ENCODE measurements around the gene TES. TPM values are rescaled to one million over a fixed set of nuclear protein-coding genes. Genes with fewer than 3 reads are reported as not detected.
"Not testable (repeated sequence)": the region's sequence is repeated elsewhere in the genome, so short reads cannot be mapped to it uniquely, and the experiment has no call there.

The TES gene
- total RNA-seq, 2 experiments from 2014 or later = 84.8 to 97.5 TPM

DNA sequence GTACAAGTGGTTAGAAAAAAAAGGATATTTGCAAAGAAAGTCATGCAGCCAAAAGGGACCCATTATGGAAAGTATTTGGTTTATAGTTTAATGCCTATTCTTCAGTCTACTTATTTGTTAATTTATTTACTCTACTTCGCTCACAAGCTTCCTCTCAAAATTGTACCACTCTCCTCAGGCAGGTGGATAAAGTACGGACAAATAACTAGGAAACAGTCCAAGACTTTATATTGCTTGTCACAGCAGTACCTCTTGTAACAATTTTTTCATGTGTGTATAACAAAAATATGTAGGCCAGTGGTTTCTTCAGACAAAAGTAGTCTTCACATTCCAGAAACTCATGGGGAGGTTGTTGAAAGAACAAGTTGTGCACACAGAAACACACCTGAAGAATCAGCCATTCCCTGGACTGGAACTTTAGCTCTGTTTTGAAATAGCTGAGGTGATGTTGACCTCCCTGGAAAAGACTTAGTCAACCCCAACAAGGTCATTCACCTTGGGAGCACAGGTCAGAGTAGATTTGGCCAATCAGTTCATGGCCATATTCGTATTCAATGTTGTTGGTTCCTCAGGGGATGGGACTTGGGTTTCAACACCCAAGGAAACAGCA lies 73.4 kb downstream of the TES start:
- ATAC-seq = no peak
- intact Hi-C loops (cut with DNase I, micrococcal nuclease) = no loop called here
- Mint-ChIP-seq H3K4me1 (no peaks in the 10 kb centered on the region), H3K36me3 (ENCODE audit: low read depth) (no peaks in the 10 kb centered on the region), H3K27ac (no peak overlapping the region), H3K27me3 (peaks cover 15% of the 10 kb centered on the region), H3K4me3 (no peak overlapping the region), H3K9me3 (ENCODE audit: low read depth) (no peaks in the 10 kb centered on the region)
- POLR2A ChIA-PET = no interaction called here
- no peak for DNase-seq
- CTCF ChIA-PET = interaction anchor here (0.5 kb wide), 1 partner anchor 292 kb away, joined by 3 read pairs; no protein-coding TSS in a partner anchor

DNA sequence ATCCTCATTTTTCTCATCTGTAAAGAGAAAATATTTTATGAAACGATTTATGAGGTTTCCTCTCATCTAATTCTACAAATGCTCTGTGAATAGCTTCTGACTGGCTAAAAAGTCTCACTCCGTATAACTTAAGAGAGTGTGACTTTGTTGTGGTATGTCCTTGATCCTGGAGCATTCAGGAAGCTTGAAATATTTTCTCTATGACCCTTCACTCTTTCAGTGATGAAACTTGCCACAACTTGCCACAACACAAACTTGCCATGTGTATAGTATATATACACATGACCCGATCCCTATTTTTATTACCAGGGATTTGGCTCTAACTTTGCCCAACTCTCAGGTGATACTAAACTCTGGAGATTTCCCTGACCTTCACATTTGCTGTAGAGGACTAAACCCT lies 74.1 kb downstream of the TES start:
- H3K36me3 Mint-ChIP-seq (ENCODE audit: low read depth) = no peaks in the 10 kb centered on the region
- intact Hi-C loops (cut with DNase I, micrococcal nuclease) = no loop called here
- ChIA-PET CTCF (interaction anchor here (0.5 to 1.5 kb wide), 7 partner anchors 9 to 305 kb away, joined by 3 to 5 read pairs (median 3); no protein-coding TSS in a partner anchor), POLR2A (no interaction called here)
- DNase-seq (no peak), ATAC-seq (no peak)
- H3K27ac Mint-ChIP-seq = no peak overlapping the region
- H3K4me1 Mint-ChIP-seq = no peaks in the 10 kb centered on the region
- H3K4me3 Mint-ChIP-seq = no peak overlapping the region
- peaks cover 15% of the 10 kb centered on the region for H3K27me3 Mint-ChIP-seq
- H3K9me3 Mint-ChIP-seq (ENCODE audit: low read depth) = no peaks in the 10 kb centered on the region

DNA sequence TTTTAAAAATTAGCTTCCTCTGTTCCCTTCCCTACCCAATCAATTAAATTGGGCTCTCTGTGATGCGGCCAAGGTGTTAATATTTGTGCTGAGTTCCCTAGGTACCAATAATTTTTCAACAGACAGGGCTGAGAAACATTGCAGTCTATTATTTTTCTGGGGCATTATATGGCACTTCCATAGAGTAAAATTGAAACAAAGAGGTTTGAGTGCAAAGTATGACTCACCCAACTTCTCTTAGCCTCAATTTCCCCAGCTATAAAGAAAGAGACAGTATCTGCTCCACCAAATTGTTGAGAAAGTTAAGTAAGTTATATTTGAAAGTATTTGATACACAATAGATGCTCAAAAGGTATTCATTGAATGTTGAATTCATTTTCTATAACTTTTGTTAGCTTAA lies 74.9 kb downstream of the TES start:
- Mint-ChIP-seq H3K4me1 (no peaks in the 10 kb centered on the region), H3K27me3 (peaks cover 12% of the 10 kb centered on the region), H3K4me3 (no peak overlapping the region), H3K9me3 (ENCODE audit: low read depth) (no peaks in the 10 kb centered on the region), H3K36me3 (ENCODE audit: low read depth) (no peaks in the 10 kb centered on the region), H3K27ac (no peak overlapping the region)
- intact Hi-C loops (cut with DNase I, micrococcal nuclease) = no loop called here
- DNase-seq (no peak), ATAC-seq (peak; percentile 39)
- ChIA-PET POLR2A (no interaction called here), CTCF (interaction anchor here (0.8 to 1.5 kb wide), 7 partner anchors 9 to 304 kb away, joined by 3 to 5 read pairs (median 3); no protein-coding TSS in a partner anchor)

- intact Hi-C loops (cut with DNase I, micrococcal nuclease) = no loop called here
- Mint-ChIP-seq H3K27ac (no peak overlapping the region), H3K27me3 (peaks cover 12% of the 10 kb centered on the region), H3K4me1 (no peaks in the 10 kb centered on the region), H3K9me3 (ENCODE audit: low read depth) (peaks cover 4% of the 10 kb centered on the region), H3K36me3 (ENCODE audit: low read depth) (no peaks in the 10 kb centered on the region), H3K4me3 (no peak overlapping the region)
- DNase-seq (no peak), ATAC-seq (no peak)
- ChIA-PET POLR2A (no interaction called here), CTCF (no interaction called here)
These were observed 80.4 kb downstream of the TES start for GRCh38 chr7:116290740-116291139.

GRCh38 chr7:116291937-116292336 lies 81.6 kb downstream of the TES start:
- no peak overlapping the region for H3K27ac Mint-ChIP-seq
- H3K4me1 Mint-ChIP-seq = no peaks in the 10 kb centered on the region
- ATAC-seq (no peak), DNase-seq (no peak)
- POLR2A ChIA-PET = no interaction called here
- H3K36me3 Mint-ChIP-seq (ENCODE audit: low read depth) = no peaks in the 10 kb centered on the region
- peaks cover 4% of the 10 kb centered on the region for H3K9me3 Mint-ChIP-seq (ENCODE audit: low read depth)
- H3K4me3 Mint-ChIP-seq = no peak overlapping the region
- CTCF ChIA-PET = no interaction called here
- intact Hi-C loops (cut with DNase I, micrococcal nuclease) = no loop called here
- peaks cover 10% of the 10 kb centered on the region for H3K27me3 Mint-ChIP-seq

DNA sequence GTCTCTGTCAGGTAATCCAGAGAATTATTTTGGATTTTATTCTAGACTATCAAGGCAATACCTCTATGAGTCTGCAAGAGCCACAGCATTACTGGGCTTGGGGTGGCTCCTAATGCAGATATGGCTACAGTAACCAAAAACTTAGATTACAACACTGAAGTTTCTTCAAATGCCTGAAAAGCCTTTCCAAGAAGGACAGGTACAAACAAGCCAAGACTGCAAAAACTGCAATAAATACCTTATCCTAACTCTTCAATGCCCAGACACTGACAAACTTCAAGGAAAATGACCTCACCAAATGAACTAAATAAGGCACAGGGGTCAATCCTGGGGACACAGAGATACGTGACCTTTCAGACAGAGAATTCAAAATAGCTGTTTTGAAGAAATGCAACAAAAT lies 82.0 kb downstream of the TES start:
- intact Hi-C loops (cut with DNase I, micrococcal nuclease) = no loop called here
- Mint-ChIP-seq H3K27me3 (peaks cover 10% of the 10 kb centered on the region), H3K36me3 (ENCODE audit: low read depth) (no peaks in the 10 kb centered on the region), H3K27ac (no peak overlapping the region), H3K4me3 (no peak overlapping the region), H3K9me3 (ENCODE audit: low read depth) (peaks cover 4% of the 10 kb centered on the region), H3K4me1 (no peaks in the 10 kb centered on the region)
- ATAC-seq (no peak), DNase-seq (no peak)
- ChIA-PET POLR2A (no interaction called here), CTCF (no interaction called here)

GRCh38 chr7:116293139-116293538 lies 82.8 kb downstream of the TES start:
- Mint-ChIP-seq H3K27ac (no peak overlapping the region), H3K9me3 (ENCODE audit: low read depth) (peaks cover 4% of the 10 kb centered on the region), H3K4me1 (no peaks in the 10 kb centered on the region), H3K4me3 (no peak overlapping the region), H3K27me3 (peaks cover 10% of the 10 kb centered on the region), H3K36me3 (ENCODE audit: low read depth) (no peaks in the 10 kb centered on the region)
- POLR2A ChIA-PET = no interaction called here
- DNase-seq (no peak), ATAC-seq (no peak)
- CTCF ChIA-PET = no interaction called here
- intact Hi-C loops (cut with DNase I, micrococcal nuclease) = no loop called here

DNA sequence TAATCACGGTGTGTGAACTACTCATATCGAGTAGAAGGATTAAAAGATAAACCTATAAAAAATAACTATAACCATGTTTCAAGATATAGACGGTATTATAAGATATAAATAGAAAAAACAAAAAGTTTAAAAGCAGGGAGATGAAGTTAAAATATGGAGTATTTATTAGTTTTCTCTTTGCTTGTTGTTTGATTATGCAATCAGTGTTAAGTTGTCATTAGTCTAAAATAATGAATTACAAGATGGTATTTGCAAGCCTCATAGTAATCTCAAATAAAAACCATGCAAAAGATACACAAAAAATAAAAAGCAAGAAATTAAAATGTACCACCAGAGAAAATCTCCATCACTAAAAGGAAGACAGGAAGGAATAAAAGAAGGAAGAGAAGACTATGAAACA lies 83.3 kb downstream of the TES start:
- Mint-ChIP-seq H3K36me3 (ENCODE audit: low read depth) (no peaks in the 10 kb centered on the region), H3K27me3 (peaks cover 12% of the 10 kb centered on the region), H3K4me3 (no peak overlapping the region), H3K27ac (no peak overlapping the region), H3K4me1 (no peaks in the 10 kb centered on the region), H3K9me3 (ENCODE audit: low read depth) (peaks cover 8% of the 10 kb centered on the region)
- no peak for ATAC-seq
- no peak for DNase-seq
- POLR2A ChIA-PET = no interaction called here
- intact Hi-C loops (cut with DNase I, micrococcal nuclease) = no loop called here
- CTCF ChIA-PET = no interaction called here

DNA sequence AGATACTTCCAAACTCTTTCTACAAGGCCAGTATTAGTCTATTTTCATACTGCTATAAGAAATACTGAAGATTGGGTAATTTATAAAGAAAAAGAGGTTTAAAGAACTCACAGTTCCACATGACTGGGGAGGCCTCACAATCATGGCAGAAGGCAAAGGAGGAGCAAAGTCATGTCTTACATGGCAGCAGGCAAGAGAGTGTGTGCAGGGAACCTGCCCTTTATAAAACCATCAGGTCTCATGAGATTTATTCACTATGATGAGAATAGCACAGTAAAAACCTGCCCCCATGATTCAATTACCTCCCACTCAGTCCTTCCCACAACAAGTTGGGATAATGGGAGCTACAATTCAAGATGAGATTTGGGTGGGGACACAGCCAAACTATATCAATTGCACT lies 85.6 kb downstream of the TES start:
- CTCF ChIA-PET; intact Hi-C loops (cut with DNase I, micrococcal nuclease); H3K4me3 Mint-ChIP-seq; DNase-seq; H3K4me1 Mint-ChIP-seq; ATAC-seq; H3K9me3 Mint-ChIP-seq (ENCODE audit: low read depth); H3K27ac Mint-ChIP-seq; H3K36me3 Mint-ChIP-seq (ENCODE audit: low read depth); POLR2A ChIA-PET: not testable (repeated sequence)
- peaks cover 14% of the 10 kb centered on the region for H3K27me3 Mint-ChIP-seq

DNA sequence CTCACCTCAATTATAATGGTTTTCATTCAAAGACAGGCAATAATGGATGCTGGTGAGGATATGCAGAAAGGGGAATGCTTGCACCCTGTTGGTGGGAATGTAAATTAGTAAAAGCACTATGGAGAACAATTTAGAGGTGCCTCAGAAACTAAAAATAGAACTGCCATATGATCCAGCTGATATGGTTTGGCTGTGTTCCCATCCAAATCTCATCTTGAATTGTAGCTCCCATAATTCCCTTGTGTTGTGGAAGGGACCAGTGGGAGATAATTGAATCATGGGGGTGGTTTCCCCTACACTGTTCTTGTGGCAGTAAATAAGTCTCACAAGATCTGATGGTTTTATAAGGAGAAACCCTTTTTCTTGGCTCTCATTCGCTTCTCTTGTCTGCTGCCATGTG lies 87.7 kb downstream of the TES start:
- H3K9me3 Mint-ChIP-seq (ENCODE audit: low read depth) = peaks cover 8% of the 10 kb centered on the region
- no peak for DNase-seq
- no peak overlapping the region for H3K4me3 Mint-ChIP-seq
- H3K36me3 Mint-ChIP-seq (ENCODE audit: low read depth) = no peaks in the 10 kb centered on the region
- CTCF ChIA-PET = interaction anchor here (0.6 kb wide), 1 partner anchor 127 kb away, joined by 3 read pairs; no protein-coding TSS in a partner anchor
- peaks cover 7% of the 10 kb centered on the region for H3K27me3 Mint-ChIP-seq
- no peaks in the 10 kb centered on the region for H3K4me1 Mint-ChIP-seq
- no peak for ATAC-seq
- intact Hi-C loops (cut with DNase I, micrococcal nuclease) = no loop called here
- H3K27ac Mint-ChIP-seq = no peak overlapping the region
- POLR2A ChIA-PET = no interaction called here

DNA sequence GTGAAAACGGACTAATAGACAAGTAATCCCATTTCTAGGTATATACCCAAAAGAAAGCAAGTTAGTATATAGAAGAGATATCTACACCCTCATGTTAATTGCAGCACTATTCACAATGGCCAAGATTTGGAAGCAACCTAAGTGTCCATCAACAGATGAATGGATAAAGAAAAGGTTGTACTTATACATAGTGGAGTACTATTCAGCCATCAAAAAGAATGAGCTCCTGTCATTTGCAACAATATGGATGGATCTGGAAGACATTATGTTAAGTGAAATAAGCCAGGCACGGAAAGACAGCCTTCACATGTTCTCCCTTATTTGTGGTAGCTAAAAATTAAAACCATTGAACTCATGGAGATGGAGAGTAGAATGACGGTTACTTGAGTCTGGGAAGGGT lies 88.2 kb downstream of the TES start:
- Mint-ChIP-seq H3K4me1 (no peaks in the 10 kb centered on the region), H3K27me3 (peaks cover 6% of the 10 kb centered on the region), H3K36me3 (ENCODE audit: low read depth) (no peaks in the 10 kb centered on the region), H3K27ac (no peak overlapping the region), H3K9me3 (ENCODE audit: low read depth) (peaks cover 8% of the 10 kb centered on the region), H3K4me3 (no peak overlapping the region)
- no peak for DNase-seq
- CTCF ChIA-PET = interaction anchor here (0.6 kb wide), 1 partner anchor 127 kb away, joined by 3 read pairs; no protein-coding TSS in a partner anchor
- POLR2A ChIA-PET = no interaction called here
- intact Hi-C loops (cut with DNase I, micrococcal nuclease) = no loop called here
- no peak for ATAC-seq

GRCh38 chr7:116305485-116306408 lies 95.4 kb downstream of the TES start:
- H3K27ac Mint-ChIP-seq = no peak overlapping the region
- CTCF ChIA-PET = no interaction called here
- peaks cover 6% of the 10 kb centered on the region for H3K27me3 Mint-ChIP-seq
- ATAC-seq (no peak), DNase-seq (no peak)
- POLR2A ChIA-PET = no interaction called here
- no peaks in the 10 kb centered on the region for H3K4me1 Mint-ChIP-seq
- no peaks in the 10 kb centered on the region for H3K9me3 Mint-ChIP-seq (ENCODE audit: low read depth)
- H3K4me3 Mint-ChIP-seq = no peak overlapping the region
- intact Hi-C loops (cut with DNase I, micrococcal nuclease) = no loop called here
- H3K36me3 Mint-ChIP-seq (ENCODE audit: low read depth) = no peaks in the 10 kb centered on the region

Measured in activated CD4-positive, alpha-beta T cell treated with anti-CD3 and anti-CD28 coated beads for 36 hours (primary cell).